Astrocyte (in vitro differentiated cells and primary cell): ENCODE data around the gene ARMH3. TPM values are rescaled to one million over a fixed set of nuclear protein-coding genes. Genes with fewer than 3 reads are reported as not detected.

Experiments used
- DNase-seq: peaks from one replicate; pipeline ENCODE4 v3.0.0-alpha.2; 2010; ENCODE audit warnings: low read depth
- FAIRE-seq: peaks from 2 replicates; lab custom pipeline; 2011; peaks lifted over from hg19 to GRCh38; lab: Jason Lieb, UNC
- H2AFZ ChIP-seq: 2 replicates; pipeline ENCODE4 v1.6.0; 2012; ENCODE audit warnings: low read depth, low read length, inconsistent platforms
- H3K27ac ChIP-seq: 2 replicates; pipeline ENCODE4 v1.5.1; 2011; ENCODE audit warnings: low read depth, low read length, inconsistent platforms
- H3K27me3 ChIP-seq: 2 replicates; pipeline ENCODE4 v1.6.0; 2011; ENCODE audit warnings: low read length, inconsistent platforms; ENCODE audit not compliant: insufficient read depth
- H3K36me3 ChIP-seq: 2 replicates; pipeline ENCODE4 v1.5.1; 2011; ENCODE audit warnings: low read length, inconsistent platforms; ENCODE audit not compliant: insufficient read depth
- H3K4me1 ChIP-seq: 2 replicates; pipeline ENCODE4 v1.5.1; 2011; ENCODE audit warnings: low read length, inconsistent platforms; ENCODE audit not compliant: insufficient read depth
- H3K4me2 ChIP-seq: 2 replicates; pipeline ENCODE4 v1.6.0; 2012; ENCODE audit warnings: low read length, inconsistent platforms
- H3K4me3 ChIP-seq: 2 replicates; pipeline ENCODE4 v1.5.1; 2011; ENCODE audit warnings: low read depth, mild to moderate bottlenecking, low read length, inconsistent platforms; ENCODE audit not compliant: insufficient read depth
- H3K79me2 ChIP-seq: 2 replicates; pipeline ENCODE4 v1.6.0; 2012; ENCODE audit warnings: mild to moderate bottlenecking, low read length, inconsistent platforms; ENCODE audit not compliant: insufficient read depth
- H3K9ac ChIP-seq: 2 replicates; pipeline ENCODE4 v1.6.0; 2012; ENCODE audit warnings: mild to moderate bottlenecking, low read length, inconsistent platforms
- H3K9me3 ChIP-seq: 2 replicates; pipeline ENCODE4 v1.5.1; 2012; ENCODE audit warnings: low read depth, mild to moderate bottlenecking, low read length, inconsistent platforms; ENCODE audit not compliant: insufficient read depth
- H4K20me1 ChIP-seq: 2 replicates; pipeline ENCODE4 v1.6.0; 2012; ENCODE audit warnings: low read length, inconsistent platforms; ENCODE audit not compliant: insufficient read depth
- H3K27ac Mint-ChIP-seq: one replicate; pipeline ENCODE4 v1.8.0; 2021; ENCODE audit warnings: mild to moderate bottlenecking, mixed read lengths; ENCODE audit not compliant: unreplicated experiment
- H3K27me3 Mint-ChIP-seq: one replicate; pipeline ENCODE4 v1.8.0; 2021; ENCODE audit warnings: low read depth, mixed read lengths; ENCODE audit not compliant: unreplicated experiment
- H3K36me3 Mint-ChIP-seq: one replicate; pipeline ENCODE4 v1.8.0; 2021; ENCODE audit warnings: low read depth, mixed read lengths; ENCODE audit not compliant: unreplicated experiment
- H3K4me1 Mint-ChIP-seq: one replicate; pipeline ENCODE4 v1.8.0; 2021; ENCODE audit warnings: low read depth, mixed read lengths; ENCODE audit not compliant: unreplicated experiment
- H3K4me3 Mint-ChIP-seq: one replicate; pipeline ENCODE4 v1.8.0; 2021; ENCODE audit warnings: mild to moderate bottlenecking, moderate library complexity, mixed read lengths; ENCODE audit not compliant: unreplicated experiment
- H3K9me3 Mint-ChIP-seq: one replicate; pipeline ENCODE4 v1.8.0; 2021; ENCODE audit warnings: mild to moderate bottlenecking, mixed read lengths; ENCODE audit not compliant: unreplicated experiment
- CTCF ChIP-seq: IDR thresholded peaks from 2 replicates; pipeline ENCODE4 v1.5.1; 2011; ENCODE audit warnings: low read depth, mild to moderate bottlenecking, inconsistent platforms, low read length, moderate library complexity; ENCODE audit not compliant: insufficient read depth
- EZH2 ChIP-seq: IDR thresholded peaks from 2 replicates; pipeline ENCODE4 v1.6.1; 2012; ENCODE audit warnings: mild to moderate bottlenecking, low read length, inconsistent platforms; ENCODE audit not compliant: insufficient read depth
- total RNA-seq: library from RNA; stranded (reverse); gene quantifications from 2 replicates; pipeline ENCODE4 v1.2.1, GENCODE V29; 2021

Gene ARMH3
- total RNA-seq, 1 donor from 2014 or later: 22.6 TPM

GRCh38 chr10:101968940-101969321, 87.0 kb downstream of the ARMH3 start:
- H3K27ac Mint-ChIP-seq: no peak overlapping the region
- FAIRE-seq: no peak
- H2AFZ ChIP-seq: no peak overlapping the region

GRCh38 chr10:101968286-101968939, 87.6 kb downstream of the ARMH3 start:
- H3K27ac Mint-ChIP-seq: no peak overlapping the region
- no peaks in the 10 kb centered on the region for H3K9me3 ChIP-seq

More at GRCh38 chr10:101968940-101969321, 87.0 kb downstream of the ARMH3 start:
- H3K4me1 Mint-ChIP-seq: peaks cover 13% of the 10 kb centered on the region
- TF ChIP-seq CTCF (no peak), EZH2 (no peak)
- Histone ChIP-seq H3K9me3 (no peaks in the 10 kb centered on the region), H3K27ac (no peak overlapping the region), H3K4me1 (peaks cover 8% of the 10 kb centered on the region), H4K20me1 (no peaks in the 10 kb centered on the region), H3K4me3 (no peak overlapping the region), H3K9ac (no peak overlapping the region), H3K79me2 (no peaks in the 10 kb centered on the region), H3K4me2 (no peak overlapping the region), H3K27me3 (no peaks in the 10 kb centered on the region), H3K36me3 (peaks cover 6% of the 10 kb centered on the region)
- peaks cover 7% of the 10 kb centered on the region for H3K36me3 Mint-ChIP-seq
- H3K4me3 Mint-ChIP-seq: no peak overlapping the region
- H3K27me3 Mint-ChIP-seq: no peaks in the 10 kb centered on the region
- DNase-seq: no peak
- H3K9me3 Mint-ChIP-seq: no peaks in the 10 kb centered on the region

More at GRCh38 chr10:101968286-101968939, 87.6 kb downstream of the ARMH3 start:
- TF ChIP-seq EZH2 (no peak), CTCF (no peak)
- Mint-ChIP-seq H3K4me1 (peaks cover 8% of the 10 kb centered on the region), H3K9me3 (no peaks in the 10 kb centered on the region), H3K36me3 (peaks cover 6% of the 10 kb centered on the region), H3K4me3 (no peak overlapping the region), H3K27me3 (no peaks in the 10 kb centered on the region)
- Histone ChIP-seq H2AFZ (no peak overlapping the region), H3K27me3 (no peaks in the 10 kb centered on the region), H3K4me2 (peak overlapping the region; percentile 11), H3K36me3 (peaks cover 6% of the 10 kb centered on the region), H3K27ac (no peak overlapping the region), H3K4me1 (peaks cover 8% of the 10 kb centered on the region), H3K79me2 (no peaks in the 10 kb centered on the region), H3K9ac (no peak overlapping the region), H3K4me3 (no peak overlapping the region), H4K20me1 (no peaks in the 10 kb centered on the region)
- FAIRE-seq (no peak), DNase-seq (no peak)
